Fibroblast of villous mesenchyme (primary cell): ENCODE data around the gene TRIM17. TPM values are rescaled to one million over a fixed set of nuclear protein-coding genes. Genes with fewer than 3 reads are reported as not detected.

ENCODE experiments used
- DNase-seq: peaks from one replicate; pipeline ENCODE4 v3.0.0-alpha.2; 2010; ENCODE audit warnings: low read depth
- H3K4me3 ChIP-seq: 2 replicates; pipeline ENCODE4 v1.5.1; 2011; ENCODE audit warnings: low read depth, mild to moderate bottlenecking, low read length
- total RNA-seq: library from RNA; depleted of rRNA; stranded (reverse); fragments of >200 nt; gene quantifications from 2 replicates; pipeline ENCODE4 v1.2.3, GENCODE V29; 2012
- TF ChIP-seq, protein P1 (sequence below): IDR thresholded peaks from 2 replicates; pipeline ENCODE4 v1.5.1; 2012; ENCODE audit warnings: low read depth, mild to moderate bottlenecking, low read length; ENCODE audit not compliant: insufficient read depth

The TRIM17 gene
- total RNA-seq, 1 donor = 0.43 TPM

GRCh38 chr1:228455715-228456114, 39.1 kb upstream of the TRIM17 start:
- TF ChIP-seq, protein P1, sequence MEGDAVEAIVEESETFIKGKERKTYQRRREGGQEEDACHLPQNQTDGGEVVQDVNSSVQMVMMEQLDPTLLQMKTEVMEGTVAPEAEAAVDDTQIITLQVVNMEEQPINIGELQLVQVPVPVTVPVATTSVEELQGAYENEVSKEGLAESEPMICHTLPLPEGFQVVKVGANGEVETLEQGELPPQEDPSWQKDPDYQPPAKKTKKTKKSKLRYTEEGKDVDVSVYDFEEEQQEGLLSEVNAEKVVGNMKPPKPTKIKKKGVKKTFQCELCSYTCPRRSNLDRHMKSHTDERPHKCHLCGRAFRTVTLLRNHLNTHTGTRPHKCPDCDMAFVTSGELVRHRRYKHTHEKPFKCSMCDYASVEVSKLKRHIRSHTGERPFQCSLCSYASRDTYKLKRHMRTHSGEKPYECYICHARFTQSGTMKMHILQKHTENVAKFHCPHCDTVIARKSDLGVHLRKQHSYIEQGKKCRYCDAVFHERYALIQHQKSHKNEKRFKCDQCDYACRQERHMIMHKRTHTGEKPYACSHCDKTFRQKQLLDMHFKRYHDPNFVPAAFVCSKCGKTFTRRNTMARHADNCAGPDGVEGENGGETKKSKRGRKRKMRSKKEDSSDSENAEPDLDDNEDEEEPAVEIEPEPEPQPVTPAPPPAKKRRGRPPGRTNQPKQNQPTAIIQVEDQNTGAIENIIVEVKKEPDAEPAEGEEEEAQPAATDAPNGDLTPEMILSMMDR = peak; percentile 36
- peak overlapping the region; percentile 31 for H3K4me3 ChIP-seq
- DNase-seq = peak; percentile 28

GRCh38 chr1:228454238-228454637, 37.6 kb upstream of the TRIM17 start:
- no peak for DNase-seq
- TF ChIP-seq, protein P1 = no peak
- no peak overlapping the region for H3K4me3 ChIP-seq

GRCh38 chr1:228453614-228454013, 37.0 kb upstream of the TRIM17 start:
- no peak for DNase-seq
- TF ChIP-seq, protein P1 = no peak
- no peak overlapping the region for H3K4me3 ChIP-seq

DNA sequence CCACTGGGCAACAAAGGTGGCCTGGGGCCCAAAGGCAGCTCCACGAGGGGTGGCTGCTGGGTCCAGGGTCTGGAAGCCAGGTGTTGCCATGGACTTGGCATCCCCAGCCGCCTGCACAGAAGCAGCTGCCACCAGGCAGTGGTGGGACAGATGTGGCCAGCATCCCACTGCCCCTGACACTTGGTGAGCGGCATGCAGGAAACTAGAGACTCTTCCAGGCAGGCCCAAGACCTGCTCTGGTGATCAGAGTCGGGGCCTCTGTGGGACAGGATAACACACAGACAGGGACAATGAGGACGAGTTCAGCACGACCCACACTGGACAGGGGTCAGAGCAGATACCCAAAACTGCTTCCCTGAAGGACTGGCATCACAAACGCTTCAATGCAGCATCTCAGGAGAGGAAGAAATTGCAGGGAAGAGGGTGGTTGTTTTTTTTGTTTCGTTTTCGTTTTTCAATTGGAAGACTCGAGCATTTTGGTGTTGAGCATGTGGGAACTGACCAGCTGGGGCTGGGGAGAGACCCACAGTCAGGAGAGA, 36.4 kb upstream of the TRIM17 start:
- no peak for DNase-seq
- TF ChIP-seq, protein P1 = no peak
- H3K4me3 ChIP-seq = no peak overlapping the region

DNA sequence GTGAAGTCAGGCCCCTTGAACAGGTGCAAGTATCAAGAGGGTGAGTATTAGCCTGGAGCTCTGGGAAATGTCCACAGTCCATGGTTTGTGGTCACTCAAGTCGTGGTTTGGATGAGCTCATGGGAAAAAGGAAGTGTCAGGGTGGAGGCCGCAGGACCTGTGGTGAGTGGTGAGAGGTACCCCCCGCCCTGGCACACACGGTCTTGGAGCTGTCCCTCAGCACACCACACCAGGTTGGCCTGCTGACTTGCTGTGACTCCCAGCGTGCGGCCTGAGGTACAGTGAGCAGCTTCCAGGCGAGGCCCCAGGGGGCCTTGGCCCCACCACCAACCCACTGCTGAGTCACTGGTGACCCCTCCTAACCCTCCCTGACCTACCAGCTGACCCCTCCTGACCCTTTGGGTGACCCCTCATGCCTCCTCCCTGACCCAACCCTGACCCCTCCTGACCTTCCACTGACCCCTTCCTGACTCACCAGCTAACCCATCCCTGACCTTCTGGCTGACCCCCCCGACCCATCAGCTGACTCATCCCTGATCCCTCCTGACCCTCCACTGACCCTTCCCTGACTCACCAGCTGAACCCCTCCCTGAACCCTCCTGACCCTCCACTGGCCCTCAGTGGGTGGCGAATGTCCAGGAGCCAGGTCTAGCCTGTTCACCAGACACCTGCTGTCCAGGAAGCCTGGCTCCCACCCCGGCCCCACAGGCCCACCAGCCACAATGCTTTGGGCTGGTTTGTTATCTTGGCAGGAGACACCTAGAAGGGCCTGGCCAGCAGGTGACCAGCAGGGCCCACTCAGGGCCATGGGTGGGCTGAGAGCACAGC, 35.7 kb upstream of the TRIM17 start:
- peak; percentile 22 for DNase-seq
- TF ChIP-seq, protein P1 = no peak

GRCh38 chr1:228450200-228450599, 33.5 kb upstream of the TRIM17 start:
- no peak for DNase-seq
- TF ChIP-seq, protein P1 = no peak
- H3K4me3 ChIP-seq = no peak overlapping the region

More for the DNA sequence above, 35.7 kb upstream of the TRIM17 start:
- H3K4me3 ChIP-seq = no peak overlapping the region

DNA sequence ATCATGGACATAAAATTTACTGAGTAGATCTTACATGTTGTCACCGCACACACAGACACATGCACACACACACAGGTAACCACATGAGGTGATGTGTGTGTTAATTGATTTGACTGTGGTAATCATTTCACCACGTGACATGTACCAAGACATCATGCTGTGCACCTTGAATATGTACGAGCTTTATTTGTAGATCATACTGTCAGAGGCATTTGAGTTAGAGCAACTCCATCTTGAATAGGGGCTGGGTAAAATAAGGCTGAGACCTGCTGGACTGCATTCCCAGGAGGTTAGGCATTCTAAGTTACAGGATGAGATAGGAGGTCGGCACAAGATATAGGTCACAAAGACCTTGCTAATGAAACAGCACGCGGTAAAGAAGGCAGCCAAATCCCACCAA, 31.7 kb upstream of the TRIM17 start:
- DNase-seq = no peak
- no peak overlapping the region for H3K4me3 ChIP-seq
- TF ChIP-seq, protein P1 = no peak
